Suprapubic skin (tissue), 4 donors: Measurements from ENCODE around the gene PRRC1. TPM values are rescaled to one million over a fixed set of nuclear protein-coding genes. Genes with fewer than 3 reads are reported as not detected.

Experiments
- DNase-seq, 2 donors: peaks; one replicate each; pipeline ENCODE4 v3.0.0-alpha.2; 2019; ENCODE audit warnings: low spot score in 2 of 2
- H3K27ac ChIP-seq: fragments of 200-600 bp; sonication (generic); one replicate; pipeline ENCODE4 v1.5.1; 2019
- H3K27me3 ChIP-seq: fragments of 200-600 bp; sonication (generic); one replicate; pipeline ENCODE4 v1.5.1; 2019
- H3K36me3 ChIP-seq: fragments of 200-600 bp; sonication (generic); one replicate; pipeline ENCODE4 v1.5.1; 2019
- H3K4me1 ChIP-seq: fragments of 200-600 bp; sonication (generic); one replicate; pipeline ENCODE4 v1.5.1; 2019
- H3K4me3 ChIP-seq: fragments of 200-600 bp; sonication (generic); one replicate; pipeline ENCODE4 v1.5.1; 2019; ENCODE audit warnings: mild to moderate bottlenecking
- H3K9me3 ChIP-seq: fragments of 200-600 bp; sonication (generic); one replicate; pipeline ENCODE4 v1.5.1; 2019
- CTCF ChIP-seq, 2 donors: fragments of 200-600 bp in 1 of 2; fragments of 450-650 bp in 1 of 2; sonication (generic) in 1 of 2; IDR thresholded peaks; one replicate each; pipeline ENCODE4 v1.5.1; 2016 to 2019; ENCODE audit warnings: antibody characterized with exemption in 2 of 2, mild to moderate bottlenecking in 1 of 2, moderate library complexity in 1 of 2
- EP300 ChIP-seq: sonication (generic); formaldehyde crosslinking; IDR thresholded peaks from one replicate; pipeline ENCODE4 v1.6.1; 2017; ENCODE audit warnings: antibody characterized with exemption
- POLR2A ChIP-seq, 2 donors: fragments of 450-650 bp; IDR thresholded peaks; one replicate each; pipeline ENCODE4 v1.6.1; 2017; ENCODE audit warnings: antibody characterized with exemption in 2 of 2, mild to moderate bottlenecking in 2 of 2, moderate library complexity in 2 of 2
- POLR2AphosphoS5 ChIP-seq, 3 donors: sonication (generic); formaldehyde crosslinking; IDR thresholded peaks; one replicate each; pipeline ENCODE4 v1.6.1; 2017; ENCODE audit warnings: antibody characterized with exemption in 3 of 3
- WGBS: methylation state at CpG from one replicate; pipeline ENCODE4 v1.1.5; 2018; 5-methylcytosine and 5-hydroxymethylcytosine counted together
- total RNA-seq, 4 donors: library from RNA; depleted of rRNA; stranded (reverse); fragments of >200 nt; gene quantifications; one replicate each; pipeline ENCODE4 v1.1.0, GENCODE V29; 2016

The PRRC1 gene
- 10 to 100 TPM; 36.8 to 59.0 (median 45.0) TPM for total RNA-seq

DNA sequence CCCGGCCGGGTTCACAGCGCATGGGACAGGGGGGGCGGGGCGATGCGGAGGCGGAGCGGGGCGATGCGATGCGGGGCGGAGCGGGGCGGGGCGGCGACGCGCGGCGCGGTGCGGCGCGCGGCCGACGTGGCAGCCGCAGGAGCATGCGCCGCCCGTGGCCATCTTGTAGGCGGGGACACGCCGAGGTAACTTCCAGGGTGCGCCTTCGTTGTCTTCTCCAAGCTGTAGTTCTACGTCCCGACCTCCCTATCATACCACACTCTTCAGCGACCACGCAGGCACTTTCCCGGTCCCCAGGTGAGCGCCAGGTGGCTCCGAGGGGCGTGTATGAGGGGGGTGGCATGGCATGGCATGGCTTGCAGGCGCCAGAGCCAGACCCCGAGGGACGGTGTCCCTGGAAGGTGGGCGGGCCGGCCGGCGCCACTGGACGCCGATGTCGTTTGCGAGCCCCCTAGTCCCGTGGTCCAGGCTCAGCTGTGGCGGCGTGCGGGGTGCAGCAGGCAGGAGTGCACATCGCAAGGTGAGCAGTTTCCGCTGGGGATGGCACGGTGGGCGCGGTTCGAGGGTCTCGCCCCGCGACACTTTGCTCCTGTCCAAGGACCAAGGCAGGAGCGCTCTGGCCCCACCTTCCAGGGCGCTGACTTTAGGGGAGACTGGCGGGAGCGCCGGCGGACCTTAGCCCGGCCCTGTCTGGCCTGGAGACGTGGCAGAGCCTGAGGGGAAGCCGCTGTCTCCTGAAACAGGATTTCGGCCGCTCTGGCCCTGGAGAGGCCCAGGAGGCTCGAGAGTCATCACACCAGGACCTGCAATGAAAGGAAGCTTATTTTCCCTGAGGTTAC lies at the start of gene PRRC1:
PRRC1 (plus strand) TSS at position 161 of the 839 bp plus-strand sequence. CDS start 5,840 bp downstream, outside the sequence.
- TF ChIP-seq CTCF (IDR thresholded peaks at IDR 0.05) (no peak), POLR2A (IDR thresholded peaks at IDR 0.05) (peak in 1 of 2 donors; percentile 56), EP300 (no peak)
- DNase-seq: peak; percentile 83 to 87
- H3K27me3 ChIP-seq: no peaks in the 10 kb centered on the region
- H3K4me1 ChIP-seq: peaks cover 16% of the 10 kb centered on the region
- peak within 1 kb of the TSS; percentile 72 for H3K4me3 ChIP-seq
- 0% methylated on average over 10 of the region's 80 CpGs for WGBS
- peak within 1 kb of the TSS; percentile 70 for H3K27ac ChIP-seq
- no peaks in the 10 kb centered on the region for H3K9me3 ChIP-seq
- H3K36me3 ChIP-seq: peaks cover 4% of the 10 kb centered on the region

DNA sequence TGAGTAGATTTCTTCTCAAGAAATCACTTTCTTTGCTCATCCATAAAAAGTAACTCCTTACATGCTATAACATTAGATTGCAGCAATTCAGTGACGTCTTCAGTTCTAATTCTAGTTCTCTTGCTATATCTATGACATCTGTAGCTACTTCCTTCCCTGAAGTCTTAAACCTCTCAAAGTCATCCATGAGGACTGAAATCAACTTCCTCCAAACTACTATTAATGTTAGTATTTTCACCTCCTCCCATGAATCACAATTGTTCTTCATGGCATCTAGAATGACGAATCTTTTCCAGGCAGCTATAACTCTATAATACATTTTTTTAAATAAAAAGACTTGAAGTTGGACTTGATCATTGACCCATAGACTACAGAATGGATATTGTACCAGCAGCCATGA lies 46.2 kb upstream of the PRRC1 start:
- WGBS: 69% methylated on average over 2 of the region's 2 CpGs
- Histone ChIP-seq H3K9me3 (no peaks in the 10 kb centered on the region), H3K27ac (no peak overlapping the region), H3K27me3 (no peaks in the 10 kb centered on the region), H3K4me1 (no peaks in the 10 kb centered on the region), H3K4me3 (no peak overlapping the region), H3K36me3 (no peaks in the 10 kb centered on the region)
- TF ChIP-seq CTCF (IDR thresholded peaks at IDR 0.05) (no peak), POLR2AphosphoS5 (IDR thresholded peaks at IDR 0.05) (no peak), POLR2A (IDR thresholded peaks at IDR 0.05) (no peak), EP300 (no peak)
- no peak for DNase-seq

DNA sequence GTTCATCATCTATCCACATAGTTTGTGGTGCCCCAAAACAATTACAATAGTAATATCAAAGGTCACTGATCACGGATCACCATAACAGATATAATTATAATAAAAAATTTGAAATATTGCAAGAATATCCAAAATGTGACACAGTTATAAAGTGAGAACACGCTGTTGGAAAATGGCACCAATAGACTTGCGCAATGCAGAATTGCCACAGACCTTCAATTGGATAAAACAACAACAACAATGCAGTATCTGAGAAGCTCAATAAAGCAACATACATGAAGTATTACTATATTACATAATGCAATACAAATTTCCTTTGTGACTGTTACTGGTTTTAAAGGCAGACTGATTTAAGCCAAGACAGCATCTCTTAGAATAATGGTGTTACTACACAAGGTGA lies 44.7 kb upstream of the PRRC1 start:
- no peaks in the 10 kb centered on the region for H3K4me1 ChIP-seq
- no peak for DNase-seq
- no peak overlapping the region for H3K27ac ChIP-seq
- no peaks in the 10 kb centered on the region for H3K36me3 ChIP-seq
- no peak overlapping the region for H3K4me3 ChIP-seq
- no peaks in the 10 kb centered on the region for H3K9me3 ChIP-seq
- WGBS: 94% methylated on average over 3 of the region's 3 CpGs
- no peak for TF ChIP-seq EP300
- no peak for TF ChIP-seq POLR2AphosphoS5 (IDR thresholded peaks at IDR 0.05)
- TF ChIP-seq POLR2A (IDR thresholded peaks at IDR 0.05): no peak
- no peak for TF ChIP-seq CTCF (IDR thresholded peaks at IDR 0.05)
- H3K27me3 ChIP-seq: no peaks in the 10 kb centered on the region

GRCh38 chr5:127486471-127486870 lies 31.0 kb upstream of the PRRC1 start:
- Histone ChIP-seq H3K4me3 (no peak overlapping the region), H3K27ac (no peak overlapping the region), H3K36me3 (no peaks in the 10 kb centered on the region), H3K9me3 (no peaks in the 10 kb centered on the region), H3K27me3 (peaks cover 4% of the 10 kb centered on the region), H3K4me1 (no peaks in the 10 kb centered on the region)
- TF ChIP-seq CTCF (IDR thresholded peaks at IDR 0.05): no peak
- no peak for TF ChIP-seq POLR2A (IDR thresholded peaks at IDR 0.05)
- TF ChIP-seq POLR2AphosphoS5 (IDR thresholded peaks at IDR 0.05): no peak
- TF ChIP-seq EP300: no peak
- no peak for DNase-seq
- WGBS: 78% methylated on average over 4 of the region's 4 CpGs

- Histone ChIP-seq H3K27ac (no peak overlapping the region), H3K4me3 (no peak overlapping the region), H3K9me3 (no peaks in the 10 kb centered on the region), H3K36me3 (no peaks in the 10 kb centered on the region), H3K27me3 (peaks cover 9% of the 10 kb centered on the region), H3K4me1 (no peaks in the 10 kb centered on the region)
- DNase-seq: no peak
- TF ChIP-seq EP300 (no peak), CTCF (IDR thresholded peaks at IDR 0.05) (peak; percentile 41 to 49)
- WGBS: 74% methylated on average over 3 of the region's 3 CpGs
These were observed 24.3 kb upstream of the PRRC1 start for GRCh38 chr5:127492854-127493738.
